GM12878 (cell line): ENCODE measurements around the gene ERMARD.

ENCODE experiments used
- CBFB ChIP-seq: IDR thresholded peaks from 2 replicates; pipeline ENCODE4 v1.6.1; 2016; ENCODE audit warnings: antibody characterized with exemption, low read depth
- CHD1 ChIP-seq: IDR thresholded peaks from 2 replicates; pipeline ENCODE4 v1.6.1; 2012; ENCODE audit warnings: low read depth, low read length, improper control_type of control experiment
- IKZF1 ChIP-seq: fragments of 450-650 bp; conservative IDR thresholded peaks from 2 replicates; pipeline ENCODE4 v1.6.1; 2017; ENCODE audit warnings: antibody characterized with exemption, mild to moderate bottlenecking
- SMC3 ChIP-seq: IDR thresholded peaks from 2 replicates; pipeline ENCODE4 v1.6.1; 2011; ENCODE audit warnings: low read length, improper control_type of control experiment, borderline replicate concordance
- TCF12 ChIP-seq: IDR thresholded peaks from 2 replicates; pipeline ENCODE4 v1.6.1; 2011; ENCODE audit warnings: low read depth, mild to moderate bottlenecking, low read length
- USF2 ChIP-seq: IDR thresholded peaks from 2 replicates; pipeline ENCODE4 v1.6.1; 2011; ENCODE audit warnings: low read depth, low read length, improper control_type of control experiment, borderline replicate concordance
- TF ChIP-seq, protein P1 (sequence below): IDR thresholded peaks from 2 replicates; pipeline ENCODE4 v1.6.1; 2012; ENCODE audit warnings: low read depth, low read length, improper control_type of control experiment

DNA sequence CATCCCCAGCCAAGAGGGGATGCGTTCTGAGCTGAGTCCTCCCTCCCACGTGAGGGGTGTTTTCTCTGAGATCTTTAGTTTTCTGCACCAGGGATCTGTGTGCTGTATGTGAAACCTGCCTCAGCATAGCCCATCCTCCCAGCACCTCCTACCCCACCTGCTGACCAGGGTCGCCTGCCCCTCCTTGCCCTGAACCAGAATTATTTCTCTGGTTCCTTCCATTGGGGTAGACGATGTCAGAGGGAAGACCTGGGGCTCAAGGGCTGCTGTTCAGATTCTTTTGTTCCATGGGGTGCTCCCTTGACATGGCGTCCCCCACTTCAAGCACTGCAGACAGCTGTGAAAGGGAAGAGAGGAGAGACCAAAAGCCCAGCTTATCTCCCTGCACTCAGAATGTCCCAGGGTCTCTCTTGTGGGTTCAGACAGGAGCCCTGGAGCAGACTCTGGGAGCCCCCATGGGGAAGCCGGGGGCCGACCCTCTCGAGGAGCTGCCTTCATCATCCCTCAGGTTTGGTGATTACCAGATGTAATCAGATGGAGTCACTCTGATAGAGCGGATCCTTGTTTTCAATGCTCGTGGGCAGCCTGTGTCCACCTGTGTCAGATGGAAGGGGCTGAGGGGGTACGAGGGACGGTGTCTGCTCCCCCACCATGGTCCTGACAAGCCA, 74.3 kb downstream of the ERMARD start:
- TF ChIP-seq TCF12 (no peak), USF2 (no peak), CHD1 (no peak), CBFB (no peak), SMC3 (no peak), IKZF1 (no peak)
- TF ChIP-seq, protein P1, sequence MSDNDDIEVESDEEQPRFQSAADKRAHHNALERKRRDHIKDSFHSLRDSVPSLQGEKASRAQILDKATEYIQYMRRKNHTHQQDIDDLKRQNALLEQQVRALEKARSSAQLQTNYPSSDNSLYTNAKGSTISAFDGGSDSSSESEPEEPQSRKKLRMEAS: no peak
